Prostate gland (tissue), 2 donors: ENCODE results near the gene COX6A1.
"Not testable (repeated sequence)": the region's sequence is repeated elsewhere in the genome, so short reads cannot be mapped to it uniquely, and the experiment has no call there.

Experiments
- POLR2A ChIP-seq: fragments of 450-650 bp; IDR thresholded peaks from one replicate; pipeline ENCODE4 v1.6.1; 2016; ENCODE audit warnings: antibody characterized with exemption, mild to moderate bottlenecking
- POLR2AphosphoS5 ChIP-seq: sonication (generic); formaldehyde crosslinking; IDR thresholded peaks from one replicate; pipeline ENCODE4 v1.6.1; 2017; ENCODE audit warnings: antibody characterized with exemption
- TF ChIP-seq, protein P1 (sequence below), 4 experiments: fragments of 200-600 bp in 2 of 4; fragments of 450-650 bp in 2 of 4; sonication (generic) in 2 of 4; IDR thresholded peaks; 1 replicate in 3 of 4; 2 replicates in 1 of 4; pipeline ENCODE4 v1.5.1; 2016 to 2019; ENCODE audit warnings: antibody characterized with exemption in 4 of 4, mild to moderate bottlenecking in 2 of 4, moderate library complexity in 2 of 4

DNA sequence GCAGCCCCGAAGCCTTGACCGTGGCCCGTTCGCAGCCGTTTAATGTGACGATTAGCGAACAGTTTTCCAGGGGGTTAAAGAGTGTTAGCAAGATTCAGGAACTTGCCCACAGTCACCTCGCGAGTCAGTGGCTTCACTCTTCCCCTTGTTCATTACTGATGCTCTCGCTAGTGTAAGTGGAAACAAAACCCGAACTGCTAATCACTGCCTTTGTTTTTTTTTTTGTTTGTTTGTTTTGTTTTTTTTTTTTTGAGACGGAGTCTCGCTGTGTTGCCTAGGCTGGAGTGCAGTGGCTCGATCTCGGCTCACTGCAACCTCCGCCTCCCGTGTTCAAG is 8.9 kb downstream of the COX6A1 start:
- not testable (repeated sequence) for TF ChIP-seq POLR2A, POLR2AphosphoS5
- TF ChIP-seq, protein P1, sequence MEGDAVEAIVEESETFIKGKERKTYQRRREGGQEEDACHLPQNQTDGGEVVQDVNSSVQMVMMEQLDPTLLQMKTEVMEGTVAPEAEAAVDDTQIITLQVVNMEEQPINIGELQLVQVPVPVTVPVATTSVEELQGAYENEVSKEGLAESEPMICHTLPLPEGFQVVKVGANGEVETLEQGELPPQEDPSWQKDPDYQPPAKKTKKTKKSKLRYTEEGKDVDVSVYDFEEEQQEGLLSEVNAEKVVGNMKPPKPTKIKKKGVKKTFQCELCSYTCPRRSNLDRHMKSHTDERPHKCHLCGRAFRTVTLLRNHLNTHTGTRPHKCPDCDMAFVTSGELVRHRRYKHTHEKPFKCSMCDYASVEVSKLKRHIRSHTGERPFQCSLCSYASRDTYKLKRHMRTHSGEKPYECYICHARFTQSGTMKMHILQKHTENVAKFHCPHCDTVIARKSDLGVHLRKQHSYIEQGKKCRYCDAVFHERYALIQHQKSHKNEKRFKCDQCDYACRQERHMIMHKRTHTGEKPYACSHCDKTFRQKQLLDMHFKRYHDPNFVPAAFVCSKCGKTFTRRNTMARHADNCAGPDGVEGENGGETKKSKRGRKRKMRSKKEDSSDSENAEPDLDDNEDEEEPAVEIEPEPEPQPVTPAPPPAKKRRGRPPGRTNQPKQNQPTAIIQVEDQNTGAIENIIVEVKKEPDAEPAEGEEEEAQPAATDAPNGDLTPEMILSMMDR (IDR thresholded peaks at IDR 0.05): not testable (repeated sequence)
